ENCODE measurements around the gene NAP1L3.

NAP1L3 gene

GRCh38 chrX:93637591-93637990 is 35.8 kb downstream of the NAP1L3 start:
- TF ChIP-seq CTCF (conservative IDR thresholded peaks at IDR 0.05; ENCODE audit: low read depth, low read length): no peak
- no peak for DNase-seq (ENCODE audit: low read depth)
- no peak overlapping the region for H3K4me3 ChIP-seq (ENCODE audit: low read depth, low read length)
